C1 segment of cervical spinal cord (tissue), 14 donors: Measurements from ENCODE around the gene EIF4EBP2.

Experiments used
- DNase-seq, 14 donors: peaks; one replicate each; lab custom pipeline; 2025; lab: John Stamatoyannopoulos, UW

The EIF4EBP2 gene

GRCh38 chr10:70432101-70432500 is 28.2 kb downstream of the EIF4EBP2 start:
- peak in 11 of 14 donors; percentile 36 to 79 (median 60) for DNase-seq

DNA sequence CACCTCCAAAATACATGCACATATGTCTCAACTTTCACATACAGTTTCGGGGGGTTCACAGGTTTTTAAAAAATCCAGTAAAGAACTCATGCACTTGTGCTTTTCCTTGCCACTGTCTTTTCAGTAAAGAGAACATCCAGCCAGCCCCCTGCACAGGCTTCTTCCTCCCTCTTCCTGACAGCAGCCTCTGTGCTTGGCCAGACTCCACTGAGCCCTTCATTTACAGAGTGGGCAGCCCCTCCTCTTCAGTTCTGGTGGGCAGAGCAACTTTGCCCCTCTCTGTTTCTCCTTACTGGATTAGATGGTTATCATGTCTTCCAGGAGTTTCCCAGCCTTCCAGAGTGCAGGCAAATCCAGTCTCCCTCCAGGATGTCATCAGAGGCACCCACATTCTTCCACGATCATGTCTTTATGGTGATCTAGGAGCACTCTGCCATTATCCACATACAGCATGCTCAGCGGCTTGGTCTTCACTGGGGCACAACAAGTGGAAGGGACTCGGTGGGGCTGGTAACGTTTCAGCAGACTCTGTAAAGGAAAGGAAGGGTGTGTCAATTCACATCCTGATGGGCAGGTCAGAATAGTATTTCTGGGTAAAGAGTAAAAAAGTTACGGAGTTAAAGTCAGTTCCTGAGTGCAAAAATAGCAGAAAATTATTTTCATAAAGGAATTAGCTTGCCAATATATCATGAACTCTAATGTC is 28.8 kb downstream of the EIF4EBP2 start:
- DNase-seq, result no peak

GRCh38 chr10:70433581-70434280 is 29.8 kb downstream of the EIF4EBP2 start:
- no peak for DNase-seq

- no peak for DNase-seq
These were observed 31.5 kb downstream of the EIF4EBP2 start for GRCh38 chr10:70435241-70436085.

DNA sequence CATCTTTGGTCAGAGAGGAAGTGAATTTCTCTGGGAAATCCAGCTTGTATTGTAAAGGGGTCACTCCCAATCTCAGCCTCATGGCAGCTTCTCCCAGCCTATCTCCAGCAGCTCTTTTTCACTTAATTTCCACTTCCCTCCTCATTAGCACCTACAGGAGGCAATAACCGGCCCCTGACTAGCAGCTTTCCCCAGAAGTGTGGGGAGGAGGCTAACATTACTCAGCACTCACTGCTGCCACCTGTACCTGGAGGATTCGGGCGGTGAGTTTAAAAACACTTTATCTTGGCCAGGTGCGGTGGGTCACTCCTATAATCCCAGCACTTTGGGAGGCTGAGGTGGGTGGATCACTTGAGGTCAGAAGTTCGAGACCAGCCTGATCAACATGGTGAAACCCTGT is 33.8 kb downstream of the EIF4EBP2 start:
- no peak for DNase-seq

DNA sequence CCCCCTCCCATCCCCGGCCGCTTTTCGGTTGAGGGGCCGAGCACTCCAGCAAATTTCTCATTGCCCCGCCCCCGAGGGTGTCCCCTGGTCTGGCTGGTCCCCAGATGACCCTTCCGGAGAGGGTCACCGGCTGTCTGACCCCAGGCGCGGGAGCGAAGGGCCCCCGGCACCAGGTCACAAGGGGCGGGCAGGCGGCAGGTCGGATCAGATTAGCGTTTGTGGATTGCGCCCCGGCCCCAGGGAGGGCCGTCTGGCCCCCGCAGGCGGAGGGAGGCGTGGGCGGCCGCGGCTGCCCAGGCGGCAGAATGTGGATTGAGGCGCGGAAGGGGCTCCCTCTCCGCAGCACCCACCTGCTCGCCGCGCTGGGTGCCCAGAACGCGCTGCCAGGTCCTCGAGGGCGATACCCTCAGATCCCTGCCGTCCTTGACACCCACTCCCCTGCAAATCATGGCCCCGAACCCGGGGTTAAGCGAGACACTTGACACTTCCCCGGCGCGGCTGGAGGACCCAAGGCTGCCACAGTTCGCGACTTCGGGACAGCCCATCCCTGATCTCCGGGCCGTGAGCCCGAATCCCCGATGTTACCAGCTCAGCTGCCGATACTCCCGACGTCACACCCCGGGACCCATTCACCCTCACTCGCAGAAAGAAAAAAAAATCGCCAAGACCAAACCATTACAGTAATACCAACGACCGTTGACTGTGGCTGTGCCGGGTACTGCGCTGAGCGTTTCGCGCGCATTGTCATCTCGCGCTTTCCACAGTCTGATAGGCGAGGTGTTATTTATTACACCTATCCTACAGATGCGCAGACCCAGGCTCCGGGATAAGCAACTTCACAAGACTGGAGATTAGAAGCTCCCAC is 36.6 kb downstream of the EIF4EBP2 start:
- no peak for DNase-seq

DNA sequence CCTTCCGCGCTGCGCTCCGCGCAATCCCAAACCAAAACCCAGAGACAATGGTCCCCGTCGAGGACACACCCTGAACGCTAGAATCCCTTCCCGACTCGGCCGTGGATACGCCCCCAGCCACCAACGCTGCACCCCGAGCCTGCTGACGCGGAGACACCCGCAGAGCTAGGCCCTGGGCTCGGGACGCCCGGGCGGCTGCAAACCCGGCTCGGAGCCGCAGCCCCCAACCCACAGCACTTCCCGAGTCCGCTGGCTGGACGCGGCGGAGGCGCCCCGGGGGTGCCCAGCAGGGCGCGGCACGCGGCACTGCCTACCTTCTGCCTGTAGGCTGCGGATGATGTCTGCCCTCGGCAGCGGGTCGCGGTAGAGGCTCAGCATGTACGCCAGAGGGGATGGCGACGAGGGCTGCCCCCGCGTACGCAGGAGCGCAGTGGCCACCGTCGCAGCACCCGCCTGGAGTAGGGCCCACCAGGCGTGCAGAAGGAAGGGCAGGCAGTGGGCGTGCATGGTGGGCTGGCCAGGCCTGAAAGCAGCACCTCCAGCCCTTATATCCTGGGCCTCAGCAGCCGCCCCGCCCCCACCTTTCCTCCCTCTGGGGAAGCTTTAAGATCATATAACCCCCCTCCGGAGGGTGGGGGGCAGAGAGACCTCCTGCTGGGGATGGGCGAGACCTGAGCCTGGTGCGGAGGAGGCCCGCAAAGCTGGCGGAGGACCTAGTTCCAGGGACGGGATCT is 37.4 kb downstream of the EIF4EBP2 start, which contains the start of gene NODAL:
NODAL (minus strand) TSS at position 521 of the 734 bp plus-strand sequence; CDS start at position 507, 14 bp downstream.
- no peak for DNase-seq

GRCh38 chr10:70441895-70442309 is 38.0 kb downstream of the EIF4EBP2 start:
- DNase-seq, result no peak

DNA sequence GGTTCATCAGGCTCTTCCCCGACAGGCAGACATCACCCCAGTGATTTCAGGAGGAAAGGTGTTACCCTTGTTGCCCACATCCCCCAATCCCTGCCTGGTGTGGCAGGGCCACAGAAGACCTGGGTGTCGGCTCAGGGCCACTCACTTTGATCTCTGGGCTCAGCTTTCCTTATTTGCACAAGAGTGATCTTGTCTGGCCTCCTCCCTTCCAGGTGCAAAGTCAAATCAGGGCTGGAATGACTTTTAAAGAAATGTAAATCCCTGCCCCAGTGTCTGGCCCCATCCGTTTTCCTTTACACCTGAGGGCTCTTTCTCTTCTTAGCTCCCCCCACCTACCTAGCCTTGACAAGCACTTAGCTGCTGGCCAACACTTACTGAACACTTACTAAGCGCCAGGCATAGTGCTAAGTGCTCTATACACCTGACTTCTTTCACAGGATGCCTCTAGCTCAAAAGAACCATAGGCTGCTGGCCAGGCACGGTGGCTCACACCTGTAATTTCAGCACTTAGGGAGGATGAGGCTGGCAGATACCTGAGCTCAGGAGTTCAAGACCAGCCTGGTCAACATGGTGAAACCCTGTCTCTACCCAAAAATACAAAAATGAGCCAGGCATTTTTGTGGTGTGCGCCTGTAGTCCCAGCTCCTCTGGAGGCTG is 38.5 kb downstream of the EIF4EBP2 start:
- no peak for DNase-seq

GRCh38 chr10:70444744-70445143 is 40.8 kb downstream of the EIF4EBP2 start:
- DNase-seq, result no peak

DNA sequence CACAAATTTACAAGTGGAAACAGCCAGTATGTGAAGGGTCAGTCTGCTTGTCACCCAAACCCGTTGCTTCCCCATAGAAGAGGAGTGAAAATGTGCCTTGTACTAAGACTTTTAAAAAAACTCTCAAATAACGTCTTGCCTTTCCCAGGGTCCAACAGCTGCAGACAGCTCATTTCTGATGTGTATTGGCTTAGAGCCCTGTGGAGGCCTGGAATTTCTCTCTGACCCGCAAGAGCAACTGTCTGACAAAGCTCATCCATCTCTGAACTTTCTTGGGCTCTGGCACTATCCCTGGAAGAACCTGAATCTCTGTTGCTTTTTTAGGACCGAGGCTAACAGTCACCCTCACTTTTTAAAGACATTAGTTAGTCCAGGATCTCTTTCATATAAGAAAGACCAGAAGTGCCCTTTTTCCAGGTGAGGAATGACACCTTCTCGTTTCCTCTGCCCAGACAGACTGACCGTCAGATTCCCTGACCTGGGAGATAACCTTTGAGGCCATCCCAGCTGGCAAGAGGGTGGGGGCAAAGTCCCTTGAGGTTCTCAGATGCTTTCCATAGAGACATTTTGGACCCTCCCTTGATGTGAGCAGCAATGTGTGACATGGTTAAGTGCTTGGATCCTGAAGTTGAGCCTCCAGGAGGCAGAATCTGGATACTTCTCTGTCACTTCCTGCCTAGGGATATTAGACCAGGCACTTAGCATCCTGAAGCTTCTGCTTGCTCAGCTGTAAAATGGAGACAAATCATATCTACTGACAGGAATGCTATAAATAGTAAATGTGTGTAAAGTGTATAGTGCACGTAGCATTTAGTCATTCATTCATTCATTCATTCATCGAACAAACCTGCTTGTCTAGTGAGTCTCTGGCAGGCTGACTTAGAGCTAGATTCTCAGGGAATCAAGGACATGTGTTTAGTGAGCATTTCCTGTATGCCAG is 42.0 kb downstream of the EIF4EBP2 start:
- DNase-seq, result no peak

DNA sequence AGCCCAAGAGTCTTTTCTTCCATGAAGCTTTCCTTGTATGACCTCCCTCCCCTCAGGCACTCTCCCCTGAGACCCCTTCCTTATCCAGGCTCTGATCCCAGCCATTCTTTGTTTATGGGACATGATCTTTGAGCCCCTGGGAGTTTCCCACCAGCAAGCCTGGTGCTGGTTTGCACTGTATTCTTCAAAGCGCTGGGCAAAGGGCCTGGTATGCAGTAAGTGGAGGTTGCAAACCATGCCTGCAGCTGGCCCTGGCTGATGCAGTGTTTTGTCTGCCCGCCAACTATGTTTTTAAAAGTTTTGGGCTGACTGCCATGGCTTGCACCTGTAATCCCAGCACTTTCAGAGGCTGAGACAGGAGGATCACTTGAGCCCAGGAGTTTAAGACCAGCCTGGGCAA is 44.3 kb downstream of the EIF4EBP2 start:
- no peak for DNase-seq

- DNase-seq, result no peak
These were observed 51.3 kb downstream of the EIF4EBP2 start for GRCh38 chr10:70455213-70455630.

DNA sequence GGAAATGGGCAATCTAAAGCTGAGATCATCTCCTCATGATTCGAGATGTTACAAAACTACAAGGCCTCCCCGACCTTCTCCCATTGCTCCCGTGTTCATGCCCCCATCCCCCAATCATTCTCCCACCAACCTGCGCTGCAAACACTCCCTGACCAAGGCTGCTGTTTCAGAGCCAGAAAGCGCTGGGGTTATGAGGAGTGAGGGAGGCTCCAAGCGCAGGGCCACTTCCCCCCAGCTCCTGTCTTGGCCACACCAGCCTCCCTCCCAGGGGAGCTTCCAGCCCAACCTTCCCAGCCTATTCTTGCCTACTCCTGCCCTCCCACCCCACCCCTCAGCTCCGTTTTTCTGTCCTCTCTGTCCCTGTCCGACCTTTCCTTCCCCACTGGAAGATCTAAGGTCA is 52.2 kb downstream of the EIF4EBP2 start:
- no peak for DNase-seq

- DNase-seq, result no peak
These were observed 53.9 kb downstream of the EIF4EBP2 start for GRCh38 chr10:70457759-70458305.

- DNase-seq, result peak in 10 of 14 donors; percentile 15 to 76 (median 30)
These were observed 54.5 kb downstream of the EIF4EBP2 start for GRCh38 chr10:70458329-70459060.

DNA sequence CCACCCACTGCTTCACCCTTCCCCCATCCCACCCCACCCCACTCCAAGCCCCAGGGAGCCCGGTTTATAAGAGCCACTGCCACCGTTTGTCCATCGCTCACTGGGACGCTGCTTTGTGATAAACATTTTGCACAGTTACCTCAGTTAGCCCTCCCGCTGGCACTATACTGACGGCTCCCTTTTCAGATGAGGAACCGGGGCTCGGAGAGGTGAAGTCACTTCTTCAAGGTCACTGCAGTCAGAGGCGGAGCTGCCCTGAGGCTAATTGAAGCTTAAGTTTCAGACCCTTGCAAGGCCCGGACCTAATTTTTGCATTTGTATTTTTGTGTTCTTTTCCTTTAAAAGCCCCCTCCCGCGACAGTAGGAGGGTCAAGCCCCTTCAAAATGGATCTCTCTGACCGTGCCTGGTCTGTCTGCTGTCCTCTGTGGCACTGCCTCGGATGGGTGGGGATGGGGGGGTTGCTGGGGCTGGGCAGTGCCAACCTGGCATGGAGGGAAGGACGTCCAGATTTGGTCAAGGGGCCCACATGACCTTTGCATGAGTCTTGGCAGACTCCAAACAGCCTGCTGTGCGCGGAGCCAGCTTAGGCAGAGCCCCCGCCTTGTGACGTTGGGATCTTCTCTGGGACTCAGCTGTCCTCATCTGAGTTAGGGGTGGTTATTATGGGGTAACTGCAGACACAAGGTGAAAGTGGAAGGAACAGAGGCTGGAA is 55.3 kb downstream of the EIF4EBP2 start:
- DNase-seq, result no peak
